HG03060 (cell line): Measurements from ENCODE around the gene RGS17.
"Not testable (repeated sequence)": the region's sequence is repeated elsewhere in the genome, so short reads cannot be mapped to it uniquely, and the experiment has no call there.

Experiments
- ATAC-seq: cut with Tn5 transposase; IDR thresholded peaks from one replicate; pipeline ENCODE4 v1.9.1; 2021; ENCODE audit warnings: low read depth, moderate number of reproducible peaks; ENCODE audit not compliant: unreplicated experiment

Gene RGS17

DNA sequence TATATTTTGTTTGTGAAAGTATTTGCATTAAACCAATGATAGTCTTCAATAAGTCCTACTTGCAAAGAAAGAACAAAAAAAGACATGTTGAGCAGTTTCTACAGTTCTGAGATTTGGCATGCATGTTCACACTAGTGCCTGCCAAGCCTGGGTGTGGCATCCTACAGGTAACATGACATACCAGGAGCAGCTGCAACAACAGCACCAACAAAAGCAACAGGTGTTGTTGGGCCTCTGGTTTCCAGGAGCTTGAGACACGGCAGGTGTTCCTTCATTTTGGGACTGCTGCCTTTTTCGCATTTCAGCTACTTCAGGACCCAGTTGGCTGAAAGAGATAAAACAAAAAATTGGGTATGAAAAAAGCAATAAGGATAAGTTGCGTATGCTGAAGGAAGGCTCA lies 87.4 kb downstream of the RGS17 start:
- ATAC-seq, result no peak

DNA sequence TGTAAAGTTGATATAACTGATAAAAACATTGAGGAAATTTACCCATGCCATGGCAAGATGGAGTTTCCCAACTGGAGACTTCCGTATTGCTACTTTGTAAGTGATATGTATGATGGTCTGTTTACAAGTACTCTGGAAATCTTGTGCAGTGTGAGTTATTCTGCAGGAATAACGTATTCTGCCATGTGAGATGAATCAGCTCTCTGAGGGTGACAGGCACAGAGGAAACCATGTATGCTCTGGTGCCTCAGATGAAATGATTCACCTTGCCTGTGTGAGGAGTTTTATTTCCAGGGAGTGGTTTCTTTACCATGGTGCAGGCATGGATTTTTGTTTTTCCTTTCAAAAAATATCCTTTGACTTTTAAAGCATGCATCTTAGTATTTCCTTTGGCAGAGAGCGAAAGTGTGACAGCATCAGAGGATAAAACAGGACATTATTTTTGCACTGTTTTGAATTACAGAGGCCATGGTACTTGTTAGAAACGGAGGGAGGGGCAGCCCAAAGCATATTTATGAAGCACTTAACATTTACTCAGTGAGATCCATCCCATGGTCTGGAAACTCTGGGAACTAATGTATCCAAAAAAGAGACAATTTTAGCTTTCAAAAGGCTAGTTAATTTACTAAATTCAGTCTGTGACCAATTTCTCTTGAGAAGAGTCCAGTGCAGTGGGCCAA lies 92.6 kb downstream of the RGS17 start:
- ATAC-seq, result no peak

DNA sequence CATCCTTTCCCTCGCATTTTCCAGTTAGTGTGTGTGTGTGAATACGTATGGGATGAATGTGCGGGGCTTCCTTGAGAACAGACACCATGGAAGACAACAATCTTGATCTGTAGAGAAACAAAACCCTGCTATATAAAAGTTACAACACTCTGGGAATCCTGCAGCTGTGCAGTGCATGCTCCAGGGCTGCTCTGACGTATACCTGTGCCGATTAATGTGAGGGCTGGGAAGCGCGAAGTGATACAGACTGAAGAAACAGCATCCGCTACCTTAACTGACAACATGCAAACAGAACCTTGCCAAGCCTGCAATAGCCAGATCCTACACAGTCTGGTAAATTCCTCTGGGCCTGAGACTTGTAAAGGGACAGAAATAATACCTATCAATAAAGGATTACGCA lies 96.9 kb downstream of the RGS17 start:
- ATAC-seq, result no peak

DNA sequence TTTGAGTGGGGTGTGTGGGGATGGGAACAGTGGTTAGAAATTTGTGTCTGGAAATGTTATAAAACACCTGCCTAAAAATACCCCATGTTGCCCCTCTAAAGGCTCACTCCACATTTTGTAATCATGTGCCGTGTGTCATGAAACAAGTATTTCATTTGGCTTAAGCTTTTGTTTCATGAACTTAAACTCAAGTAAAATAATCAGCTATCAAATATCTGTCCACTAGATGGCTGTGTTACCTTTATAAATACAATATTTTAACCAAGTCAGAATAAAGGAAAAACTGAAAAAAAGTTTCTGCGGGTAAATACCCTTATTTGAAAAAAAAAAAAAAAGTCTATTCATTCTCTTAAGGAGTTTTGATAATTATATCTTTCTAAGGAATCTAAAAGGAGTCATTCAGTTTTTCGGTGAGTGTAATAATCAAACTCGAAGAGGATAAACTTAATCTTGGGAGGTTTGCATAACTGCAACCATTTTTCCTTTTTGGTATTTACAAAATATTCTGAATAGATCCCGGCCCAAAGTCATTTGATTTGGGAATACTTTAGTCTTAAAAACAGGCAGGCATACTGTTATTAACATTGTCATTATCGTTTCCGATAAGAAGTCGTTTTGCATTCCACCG lies 98.7 kb downstream of the RGS17 start:
- ATAC-seq, result no peak

DNA sequence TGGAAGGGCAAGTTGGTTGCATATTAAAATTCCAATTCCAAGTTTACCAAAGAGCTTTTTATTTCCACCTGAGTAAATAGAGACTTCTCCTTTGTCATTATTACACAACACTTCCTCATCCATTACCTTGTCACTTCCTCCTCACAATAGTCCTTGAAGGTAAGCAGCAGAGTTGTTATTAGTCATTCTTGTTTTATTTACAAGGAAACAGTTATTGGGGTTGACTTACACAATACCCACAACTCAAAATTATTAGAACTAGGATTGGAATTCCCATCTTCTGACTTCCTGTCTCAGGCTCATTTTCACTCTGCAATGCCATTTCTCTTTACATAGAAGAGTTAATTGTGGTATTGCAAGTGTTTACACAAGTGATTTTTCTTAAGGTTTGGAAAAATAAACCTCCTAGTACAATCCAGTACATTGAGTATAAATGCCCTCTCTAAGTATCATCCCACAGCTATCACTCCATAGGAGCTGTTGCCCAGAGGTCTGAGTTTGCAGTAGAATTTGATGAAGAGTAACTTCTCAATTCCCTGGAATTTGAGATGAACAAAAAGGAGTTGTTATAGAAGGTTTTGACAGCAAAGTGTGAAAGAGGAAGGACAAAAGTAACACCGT lies 99.6 kb downstream of the RGS17 start:
- no peak for ATAC-seq

DNA sequence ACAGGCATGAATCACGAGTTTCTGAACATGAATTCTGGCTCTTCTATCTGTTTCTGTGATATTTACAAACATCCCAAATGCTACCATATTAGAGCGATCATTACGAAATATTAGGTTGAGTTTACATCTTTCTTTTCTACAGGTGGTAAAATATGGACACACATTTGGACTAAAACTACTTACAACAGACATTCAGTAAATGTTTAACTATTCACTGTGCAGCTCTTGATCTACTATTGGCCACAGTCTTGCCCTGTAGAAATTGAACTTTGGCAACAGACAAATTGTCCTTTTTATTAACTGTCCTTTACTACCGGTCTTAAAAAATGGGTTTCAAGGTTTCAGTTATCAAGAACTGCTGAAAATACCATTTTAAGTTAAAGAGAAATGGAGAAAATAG lies 102.1 kb downstream of the RGS17 start:
- no peak for ATAC-seq

DNA sequence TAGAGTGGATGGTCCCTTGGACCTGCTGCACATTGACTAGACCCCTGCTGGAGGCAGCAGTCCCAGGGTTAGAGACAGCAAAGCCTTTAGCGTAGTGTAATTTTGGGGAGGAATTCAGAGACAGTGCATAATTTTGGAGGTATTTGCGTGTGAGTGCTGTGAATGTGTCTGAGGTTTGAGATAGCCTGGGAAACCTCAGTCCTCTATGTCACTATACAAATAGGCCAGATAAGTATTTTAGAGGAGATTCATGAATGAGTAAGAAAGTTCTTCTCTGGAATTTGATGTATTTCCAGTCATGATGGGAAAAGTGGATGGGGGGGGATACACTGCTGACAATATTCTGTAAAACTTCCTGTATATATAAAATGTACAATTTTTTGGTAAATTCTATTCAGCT lies 102.8 kb downstream of the RGS17 start:
- ATAC-seq, result no peak

DNA sequence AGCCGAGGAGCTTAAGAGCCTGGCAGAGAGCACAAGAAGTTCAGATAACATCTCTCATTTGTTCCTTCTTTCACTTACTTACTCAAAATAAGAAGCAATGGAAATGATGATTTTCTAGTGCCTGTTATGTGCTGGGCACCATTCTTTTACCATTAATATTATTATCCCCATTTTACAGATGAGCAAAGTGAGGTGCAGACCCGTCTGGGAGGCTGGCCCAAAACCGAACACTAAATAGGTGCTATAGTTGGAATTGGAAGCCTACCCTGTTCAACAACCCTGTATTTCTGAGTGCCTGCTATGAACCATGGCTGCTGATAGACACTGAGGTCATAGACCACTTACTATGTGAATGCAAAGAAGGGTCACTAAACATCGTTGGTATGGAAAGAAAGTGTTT lies 103.6 kb downstream of the RGS17 start:
- ATAC-seq, result no peak

DNA sequence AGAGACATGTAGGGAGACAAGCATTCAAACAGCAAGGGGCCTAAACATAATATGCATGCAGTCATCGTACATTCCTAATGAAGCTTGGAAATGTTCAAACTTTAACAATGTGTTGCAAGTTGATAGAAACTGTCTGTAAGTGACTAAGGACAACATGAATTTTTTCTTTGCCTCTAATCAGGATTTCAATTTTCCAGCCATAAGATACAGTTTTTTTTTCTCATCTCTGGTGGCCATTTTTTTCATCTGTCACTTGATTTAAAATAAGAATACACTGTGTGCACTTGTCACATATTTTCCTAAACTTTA lies 106.4 kb downstream of the RGS17 start:
- ATAC-seq, result no peak

DNA sequence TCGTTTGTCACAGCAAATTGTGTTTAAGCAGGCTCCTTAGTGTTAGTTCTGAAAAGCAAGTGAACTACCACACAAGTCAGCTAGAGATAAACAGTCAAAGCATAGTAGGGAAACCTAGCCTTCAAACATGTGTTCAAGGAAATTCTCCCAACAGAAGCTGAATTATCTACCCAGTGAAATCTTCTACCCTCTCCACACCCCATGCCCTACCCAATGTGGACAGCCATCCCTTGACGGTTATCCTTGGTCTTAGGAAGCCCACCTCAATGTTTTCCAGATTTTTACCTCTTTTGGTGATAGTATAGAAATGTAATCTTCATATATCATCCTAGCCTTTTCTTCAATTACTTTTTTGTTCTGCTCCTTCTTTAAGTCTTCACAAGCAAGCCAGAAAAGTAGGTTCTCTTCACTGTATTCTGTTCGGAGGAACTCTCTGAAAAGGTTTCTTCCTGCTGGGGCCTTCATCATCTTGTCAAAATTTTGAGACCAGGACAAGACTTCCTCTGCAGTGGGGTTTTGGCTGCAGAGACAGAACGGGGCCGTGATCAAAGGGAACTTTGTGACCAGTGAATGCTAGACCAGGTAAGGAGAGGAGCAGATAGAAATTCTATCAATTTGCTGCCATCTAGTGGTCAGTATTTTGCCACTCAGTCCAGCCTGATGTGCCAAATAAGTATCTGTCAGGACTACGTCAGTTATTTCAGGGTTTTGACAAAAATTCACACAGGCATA lies 106.9 kb downstream of the RGS17 start:
- peak; percentile 99 for ATAC-seq

DNA sequence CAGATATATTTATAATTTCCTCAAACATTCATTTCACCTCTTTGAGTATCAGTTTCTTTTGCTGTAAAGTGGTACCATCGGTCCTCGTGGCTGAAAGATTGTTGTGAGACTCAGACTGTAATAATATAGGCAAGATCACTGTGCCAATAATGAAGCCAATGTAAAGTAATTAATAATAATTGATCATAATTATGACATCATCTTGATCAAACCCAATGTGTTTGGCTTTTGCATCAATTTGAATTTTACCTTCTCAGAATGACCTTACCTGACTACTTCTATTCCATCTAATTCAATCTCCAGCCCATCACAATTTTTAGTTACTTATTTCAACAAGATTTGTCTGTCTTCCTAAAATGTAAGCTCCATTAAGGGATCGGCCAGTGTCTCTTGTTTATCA lies 112.7 kb downstream of the RGS17 start:
- ATAC-seq, result no peak

DNA sequence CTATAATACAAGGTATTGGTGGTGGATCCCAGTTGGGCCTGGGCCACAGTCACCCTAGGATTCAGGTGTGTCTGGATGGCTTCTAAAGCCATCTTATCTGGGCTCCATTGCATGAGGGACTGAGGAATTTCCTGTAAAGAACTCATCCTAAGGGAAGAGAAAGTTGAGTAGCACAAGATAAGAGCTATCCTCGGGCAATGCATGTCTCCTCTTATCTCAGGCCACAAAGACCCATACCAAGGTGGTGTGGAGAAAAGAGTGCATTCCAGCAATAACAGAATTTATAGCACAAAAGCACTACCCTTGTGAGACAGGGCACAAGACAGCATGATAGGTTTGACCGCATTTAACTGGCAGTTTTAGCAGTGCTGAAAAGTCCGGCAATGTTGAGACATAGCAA lies 114.2 kb downstream of the RGS17 start:
- no peak for ATAC-seq

DNA sequence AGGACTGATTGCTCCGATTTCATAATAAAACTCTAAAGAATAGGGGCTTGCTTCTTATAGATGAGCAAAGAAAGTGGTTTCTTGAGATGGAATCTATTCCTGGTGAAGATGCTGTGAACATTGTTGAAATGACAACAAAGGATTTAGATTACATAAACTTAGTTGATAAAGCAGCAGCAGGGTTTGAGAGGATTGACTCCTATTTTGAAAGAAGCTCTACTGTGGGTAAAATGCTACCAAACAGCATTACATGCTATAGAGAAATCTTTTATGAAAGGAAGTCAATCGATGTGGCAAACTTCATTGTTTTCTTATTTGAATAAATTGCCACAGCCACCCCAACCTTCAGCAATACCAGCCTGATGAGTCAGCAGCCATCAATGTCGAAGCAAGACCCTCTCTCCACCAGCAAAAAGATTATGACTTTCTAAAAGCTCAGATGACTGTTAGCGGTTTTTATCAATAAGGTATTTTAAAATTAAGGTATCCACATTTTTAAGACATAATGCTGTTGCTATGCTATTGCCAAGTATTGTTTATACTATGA lies 115.9 kb downstream of the RGS17 start:
- no peak for ATAC-seq

DNA sequence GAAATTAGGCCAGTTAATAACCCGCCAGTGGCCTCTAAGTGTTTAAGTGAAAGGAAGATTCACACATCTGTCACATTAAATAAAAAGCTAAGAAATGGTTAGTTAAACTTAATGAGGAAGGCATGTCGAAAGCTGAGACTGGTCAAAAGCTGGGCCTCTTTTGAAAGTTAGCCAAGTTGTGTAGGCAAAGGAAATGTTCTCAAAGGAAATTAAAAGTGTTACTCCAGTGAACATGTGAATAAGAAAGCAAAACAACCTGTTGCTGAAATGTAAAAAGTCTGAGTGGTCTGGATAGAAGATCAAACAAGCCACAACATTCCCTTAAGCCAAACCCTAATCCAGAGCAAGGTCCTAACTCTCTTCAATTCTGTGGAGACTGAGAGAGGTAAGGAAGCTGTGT lies 117.6 kb downstream of the RGS17 start:
- ATAC-seq, result no peak

DNA sequence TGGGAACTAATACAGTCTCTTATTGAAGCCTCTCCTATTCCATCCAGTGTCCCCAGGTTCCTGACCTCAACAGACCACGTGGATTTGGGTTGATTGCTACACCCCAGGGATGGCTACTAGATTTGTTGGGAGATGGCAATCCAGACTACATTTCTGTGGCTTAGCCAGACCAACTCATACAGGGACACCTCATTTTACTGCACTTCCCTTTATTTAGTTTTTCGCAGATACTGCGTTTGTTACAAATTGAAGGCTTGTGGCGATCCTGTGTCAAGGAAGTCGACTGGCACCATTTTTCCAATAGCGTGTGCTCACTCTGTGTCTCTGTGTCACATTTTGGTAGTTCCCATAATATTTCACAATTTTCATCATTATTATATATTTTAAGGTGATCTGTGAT lies 118.2 kb downstream of the RGS17 start:
- ATAC-seq, result no peak

DNA sequence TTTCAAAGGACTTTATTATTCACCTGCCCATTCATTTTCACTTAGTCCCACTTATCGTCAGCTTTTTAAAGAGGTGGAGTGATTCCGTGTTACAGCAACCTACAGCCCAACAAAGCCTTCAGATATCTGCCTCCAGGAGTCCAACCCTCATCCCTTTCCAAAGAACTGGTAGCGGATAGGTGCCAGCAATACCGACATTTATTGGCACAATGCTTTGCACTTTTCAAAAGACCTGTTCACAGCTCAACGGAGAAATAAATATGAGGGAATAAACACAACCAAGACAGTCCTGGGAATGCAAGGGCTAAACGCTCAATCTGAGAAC lies 127.8 kb downstream of the RGS17 start:
- no peak for ATAC-seq

DNA sequence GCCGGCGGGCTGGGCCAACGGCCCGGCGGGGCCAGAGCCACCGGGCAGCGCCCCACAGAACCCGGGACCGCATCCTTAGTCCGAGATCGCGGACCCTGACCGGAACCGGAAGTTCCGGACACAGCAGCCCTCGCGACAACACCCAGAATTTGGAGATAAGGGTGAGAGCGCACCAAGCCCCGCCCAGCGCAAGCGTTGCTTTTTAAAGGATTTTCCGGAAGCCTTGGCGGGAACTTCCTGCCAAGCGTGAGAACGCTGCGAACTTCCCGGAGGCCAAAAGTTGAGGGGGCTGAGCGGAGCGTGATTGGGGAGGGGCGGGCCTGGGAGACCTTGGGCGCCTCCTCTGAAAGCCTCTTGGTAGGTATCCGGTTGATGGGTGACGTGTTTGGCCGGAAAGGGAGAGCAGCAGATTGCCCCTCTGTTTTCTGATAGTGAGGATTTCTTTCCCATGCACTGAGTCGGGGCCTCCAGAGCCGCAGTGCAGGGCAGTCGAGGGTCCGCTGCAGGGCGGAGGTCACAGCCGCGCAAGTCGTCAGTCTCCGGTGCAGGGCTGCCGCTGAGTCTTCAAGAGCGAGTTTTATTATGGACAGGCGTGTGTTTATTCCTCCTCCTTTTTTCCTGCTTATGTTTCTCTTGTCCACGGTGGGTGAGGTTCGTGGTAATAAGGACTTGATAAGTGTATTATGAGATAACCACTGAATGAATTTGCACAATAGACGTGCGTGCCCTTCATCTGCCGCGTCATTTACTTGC lies 128.3 kb downstream of the RGS17 start, which contains the start of gene MTRF1L:
Gene MTRF1L, minus strand, starts transcription at position 97 of the 753 bp plus-strand sequence. Its CDS starts 24 bp downstream, at position 73.
- ATAC-seq, result peak; percentile 90

DNA sequence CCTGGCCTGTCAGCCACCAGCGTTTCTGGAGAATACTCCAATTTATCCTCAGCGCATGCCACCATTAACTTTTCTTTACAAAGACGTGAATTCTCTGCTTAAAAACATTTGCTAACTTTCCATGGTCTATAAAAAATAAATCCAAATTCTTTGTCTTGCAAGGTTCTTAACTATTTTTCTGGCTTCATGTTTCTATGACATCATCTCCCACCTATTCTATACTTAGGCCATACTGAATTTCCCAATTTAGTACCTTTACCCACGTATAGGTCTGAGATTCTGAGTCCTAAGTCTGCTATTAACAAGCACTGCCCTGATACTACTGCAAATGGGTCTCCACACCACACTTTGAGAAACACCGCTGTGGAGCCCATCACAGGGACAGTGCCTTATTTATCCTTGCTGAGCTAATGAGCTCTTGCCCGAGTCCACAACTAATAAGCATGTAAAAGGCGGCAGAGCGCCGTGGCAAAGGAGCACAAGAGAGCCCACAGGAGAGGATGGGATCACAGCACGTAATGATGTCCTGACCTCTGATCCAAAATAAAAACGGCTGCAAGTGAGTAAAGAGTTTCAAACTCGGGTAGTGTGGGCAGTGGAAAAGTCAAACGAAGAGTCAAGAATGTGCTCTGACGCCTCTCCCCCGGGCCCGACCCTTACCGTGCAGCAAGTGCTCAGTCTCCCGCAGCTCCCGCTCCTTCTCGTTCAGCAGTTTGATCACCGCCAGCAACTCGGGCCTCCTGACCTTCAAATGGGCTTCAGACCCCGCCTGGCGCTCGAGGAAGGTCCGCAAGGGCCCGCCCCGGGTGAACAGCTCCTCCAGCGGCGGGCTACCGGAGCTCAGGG lies 129.1 kb downstream of the RGS17 start:
- ATAC-seq, result no peak

DNA sequence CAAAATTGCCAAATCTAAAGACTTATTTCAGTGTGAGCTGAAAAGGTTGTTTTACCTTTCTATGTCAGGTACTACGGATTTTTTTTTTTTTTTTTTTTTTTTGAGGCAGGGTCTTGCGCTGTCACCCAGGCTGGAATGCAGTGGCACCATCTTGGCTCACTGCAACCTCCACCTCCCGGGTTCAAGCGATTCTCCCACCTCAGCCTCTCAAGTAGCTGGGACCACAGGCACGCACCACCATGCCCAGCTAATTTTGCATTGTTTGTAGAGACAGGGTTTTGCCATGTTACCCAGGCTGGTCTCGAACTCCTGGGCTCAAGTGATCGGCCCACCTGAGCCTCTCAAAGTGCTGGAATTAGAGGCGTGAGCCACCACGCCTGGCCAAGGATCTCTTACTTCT lies 130.3 kb downstream of the RGS17 start:
- not testable (repeated sequence) for ATAC-seq

DNA sequence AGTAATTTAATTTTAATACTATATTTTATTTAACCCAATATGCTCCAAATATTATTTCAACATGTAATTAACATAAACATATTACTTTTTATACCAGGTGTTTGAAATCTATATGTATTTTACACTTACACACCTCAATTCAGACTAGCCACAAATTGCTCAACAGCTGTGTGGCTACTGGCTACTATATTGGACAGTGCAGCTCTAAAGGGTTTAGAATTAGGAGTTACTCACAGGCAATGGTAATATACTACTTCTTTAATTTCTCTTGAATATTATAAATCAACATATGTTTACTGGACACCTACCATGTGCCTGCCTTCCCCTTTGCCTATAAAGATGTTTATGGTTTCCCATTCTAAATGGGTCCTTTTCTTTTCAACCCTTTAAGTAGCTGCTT lies 130.8 kb downstream of the RGS17 start:
- no peak for ATAC-seq
